Thyroid gland (tissue), 4 donors: ENCODE results near the gene ORC3. TPM values are rescaled to one million over a fixed set of nuclear protein-coding genes. Genes with fewer than 3 reads are reported as not detected.

Source experiments
- DNase-seq, 2 donors: peaks; one replicate each; pipeline ENCODE4 v3.0.0-alpha.2; 2019
- H3K27ac ChIP-seq, 3 donors: fragments of 200-600 bp; sonication (generic); 1 replicate in 2 of 3; 2 replicates in 1 of 3; pipeline ENCODE4 v1.5.1; 2016 to 2019; ENCODE audit warnings: mild to moderate bottlenecking in 1 of 3, moderate library complexity in 1 of 3
- H3K27me3 ChIP-seq: fragments of 200-600 bp; sonication (generic); one replicate; pipeline ENCODE4 v1.5.1; 2019
- H3K36me3 ChIP-seq, 2 donors: fragments of 200-600 bp; sonication (generic); one replicate each; pipeline ENCODE4 v1.5.1; 2016 to 2019
- H3K4me1 ChIP-seq, 2 donors: fragments of 200-600 bp; sonication (generic); one replicate each; pipeline ENCODE4 v1.5.1; 2017 to 2019
- H3K4me3 ChIP-seq, 3 donors: fragments of 200-600 bp; sonication (generic); replicated peaks in 1 of 3; 1 replicate in 2 of 3; 2 replicates in 1 of 3; pipeline ENCODE4 v1.5.1; 2016; ENCODE audit warnings: mild to moderate bottlenecking in 1 of 3
- H3K9me3 ChIP-seq: fragments of 200-600 bp; sonication (generic); one replicate; pipeline ENCODE4 v1.5.1; 2017
- CTCF ChIP-seq, 6 experiments: fragments of 200-600 bp in 3 of 6; fragments of 450-650 bp in 3 of 6; sonication (generic) in 3 of 6; IDR thresholded peaks; one replicate each; pipeline ENCODE4 v1.5.1; 2016 to 2019; ENCODE audit warnings: antibody characterized with exemption in 6 of 6, mild to moderate bottlenecking in 2 of 6, inconsistent platforms in 1 of 6, moderate library complexity in 1 of 6
- POLR2A ChIP-seq, 2 donors: fragments of 450-650 bp; IDR thresholded peaks; one replicate each; pipeline ENCODE4 v1.6.1; 2017; ENCODE audit warnings: antibody characterized with exemption in 2 of 2, mild to moderate bottlenecking in 2 of 2, moderate library complexity in 1 of 2
- WGBS, 2 donors: methylation state at CpG; one replicate each; pipeline ENCODE4 v1.1.5; 2017; 5-methylcytosine and 5-hydroxymethylcytosine counted together
- intact Hi-C: fragments of 100-400 bp; cut with DNase I; formaldehyde crosslinking; loops from one replicate; pipeline ENCODE4 v1.15.1; 2023
- total RNA-seq, 4 donors: library from RNA; depleted of rRNA; stranded (reverse); fragments of >200 nt; gene quantifications; one replicate each; pipeline ENCODE4 v1.2.3, GENCODE V29; 2016

Gene ORC3
- total RNA-seq, result 10 to 100 TPM; 18.3 to 33.6 (median 23.7) TPM

DNA sequence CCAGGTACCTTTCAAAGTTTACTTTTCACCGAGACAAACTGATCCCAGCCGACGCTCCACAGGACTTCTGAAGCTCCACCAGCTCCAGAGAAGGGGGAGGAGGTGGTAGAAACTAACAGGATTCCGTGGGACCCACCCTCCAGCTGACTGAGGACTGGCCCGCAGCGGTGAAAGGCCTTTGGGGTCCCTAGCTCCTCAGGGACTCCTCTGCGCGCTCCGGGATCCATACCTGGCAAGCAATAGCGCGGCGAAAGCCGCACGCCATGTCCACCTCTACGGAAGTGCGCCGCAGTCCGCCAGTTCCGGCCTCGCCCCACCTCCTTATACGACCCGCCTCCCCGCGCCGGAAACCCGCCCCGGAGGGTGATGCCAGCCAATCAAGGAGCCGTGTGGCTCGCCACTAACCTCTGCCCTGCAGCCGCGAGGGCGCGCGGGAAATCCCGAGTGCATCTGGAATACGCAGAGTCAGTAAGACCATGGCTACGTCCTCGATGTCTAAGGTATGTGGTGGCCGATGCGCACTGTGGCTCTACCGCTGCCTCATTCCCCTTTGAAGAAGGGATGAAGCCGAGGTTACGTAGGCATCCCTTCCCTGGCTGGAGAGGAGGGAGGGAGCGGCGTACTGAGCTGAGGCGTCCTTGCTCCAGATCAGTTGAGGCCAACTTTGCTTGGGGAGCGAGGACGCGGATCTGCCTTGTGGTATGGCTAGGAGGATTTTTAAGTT is at the start of gene ORC3, which contains the start of gene RARS2:
TSS of gene ORC3 (plus strand) at position 443 of the 724 bp plus-strand sequence. CDS start at position 477, 34 bp downstream.
TSS of gene RARS2 (minus strand) at position 295 of the 724 bp plus-strand sequence. CDS start at position 265, 30 bp downstream.
- H3K4me1 ChIP-seq, result peaks cover 25 to 27% of the 10 kb centered on the region in 2 donors
- peak in 1 of 2 donors; percentile 84 for TF ChIP-seq POLR2A (IDR thresholded peaks at IDR 0.05)
- TF ChIP-seq CTCF (IDR thresholded peaks at IDR 0.05), result no peak
- DNase-seq, result peak; percentile 95 to 97
- H3K27ac ChIP-seq, result peak within 1 kb of the TSS; percentile 31 to 56 (median 47)
- H3K36me3 ChIP-seq, result no peaks in the 10 kb centered on the region
- intact Hi-C loops, result no loop called here
- 0% methylated on average over 18 to 26 of the region's 49 CpGs for WGBS, 2 donors
- H3K9me3 ChIP-seq, result no peaks in the 10 kb centered on the region
- no peaks in the 10 kb centered on the region for H3K27me3 ChIP-seq
- peak within 1 kb of the TSS; percentile 38 to 83 (median 73) for H3K4me3 ChIP-seq

GRCh38 chr6:87540539-87540938 is 49.4 kb upstream of the ORC3 start:
- TF ChIP-seq CTCF (IDR thresholded peaks at IDR 0.05) (no peak), POLR2A (IDR thresholded peaks at IDR 0.05) (no peak)
- WGBS, 2 donors, result 50 to 69% methylated on average over 4 of the region's 4 CpGs
- Histone ChIP-seq H3K27ac (no peak overlapping the region), H3K27me3 (no peaks in the 10 kb centered on the region), H3K4me1 (no peaks in the 10 kb centered on the region), H3K36me3 (peaks cover 4% of the 10 kb centered on the region in 2 donors), H3K9me3 (no peaks in the 10 kb centered on the region), H3K4me3 (no peak overlapping the region)
- intact Hi-C loops, result no loop called here
- no peak for DNase-seq

DNA sequence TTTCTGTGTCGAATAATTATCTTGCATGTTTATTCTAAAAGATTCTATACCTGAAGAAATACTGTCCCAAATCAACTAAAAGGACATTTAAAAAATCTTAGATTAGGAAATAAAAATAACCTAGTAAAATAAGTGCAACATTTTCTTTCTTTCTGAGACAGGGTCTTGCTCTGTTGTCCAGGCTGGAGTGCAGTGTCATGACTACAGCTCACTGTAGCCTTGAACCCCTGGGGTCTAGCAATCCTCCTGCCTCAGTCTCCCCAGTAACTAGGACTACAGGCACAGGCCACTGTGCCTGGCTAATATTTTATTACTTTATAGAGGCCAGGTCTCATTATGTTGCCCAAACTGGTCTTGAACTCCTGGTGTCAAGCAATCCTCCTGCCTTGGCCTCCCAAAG is 48.9 kb upstream of the ORC3 start:
- H3K4me3 ChIP-seq, result no peak overlapping the region
- intact Hi-C loops, result no loop called here
- DNase-seq, result no peak
- TF ChIP-seq CTCF (IDR thresholded peaks at IDR 0.05) (no peak), POLR2A (IDR thresholded peaks at IDR 0.05) (no peak)
- H3K36me3 ChIP-seq, result peaks cover 4% of the 10 kb centered on the region in 2 donors
- peak overlapping the region in 1 of 3 donors; percentile 19 for H3K27ac ChIP-seq
- no peaks in the 10 kb centered on the region for H3K9me3 ChIP-seq
- H3K27me3 ChIP-seq, result no peaks in the 10 kb centered on the region
- WGBS, 2 donors, result 91 to 95% methylated on average over 1 of the region's 1 CpG
- H3K4me1 ChIP-seq, result no peaks in the 10 kb centered on the region

- no peaks in the 10 kb centered on the region for H3K27me3 ChIP-seq
- no peak overlapping the region for H3K27ac ChIP-seq
- H3K4me1 ChIP-seq, result no peaks in the 10 kb centered on the region
- H3K36me3 ChIP-seq, result peaks cover 4% of the 10 kb centered on the region in 2 donors
- intact Hi-C loops, result no loop called here
- DNase-seq, result no peak
- TF ChIP-seq CTCF (IDR thresholded peaks at IDR 0.05) (no peak), POLR2A (IDR thresholded peaks at IDR 0.05) (no peak)
- no peak overlapping the region for H3K4me3 ChIP-seq
- 89 to 91% methylated on average over 2 of the region's 2 CpGs for WGBS, 2 donors
- H3K9me3 ChIP-seq, result no peaks in the 10 kb centered on the region
These were observed 48.2 kb upstream of the ORC3 start for GRCh38 chr6:87541744-87542143.
